ENCODE data around the gene ARL6IP4.

Gene ARL6IP4

GRCh38 chr12:122979001-122979907 is 1.2 kb upstream of the ARL6IP4 start:
- Histone ChIP-seq H3K27ac (ENCODE audit: extremely low read depth, low read depth, low read length) (peak overlapping the region; percentile 87; the same call in 1 of the 2 replicates), H3K36me3 (ENCODE audit: control insufficient read depth in 2 of 2, insufficient read depth in 1 of 2, low read length in 2 of 2) (peaks cover 0 to 48% of the 10 kb centered on the region in 2 experiments; a peak in 2 of 3 replicates), H3K9me3 (ENCODE audit: control insufficient read depth, insufficient read depth, low read depth, low read length) (no peaks in the 10 kb centered on the region), H3K4me1 (ENCODE audit: control insufficient read depth, insufficient read depth, low read length) (peaks cover 15% of the 10 kb centered on the region), H3K4me3 (ENCODE audit: low read depth, low read length) (peak overlapping the region; percentile 53)
- POLR2A ChIA-PET, result interaction anchor here (0.5 to 1.4 kb wide), 5 partner anchors 10 to 254 kb away, joined by 3 to 10 read pairs (median 5); partner anchors contain the start of genes ABCB9, MPHOSPH9 and MTRFR
- CTCF ChIA-PET, result interaction anchor here (0.7 kb wide), 1 partner anchor 263 kb away, joined by 3 read pairs; no protein-coding TSS in a partner anchor
- TF ChIP-seq PRDM10 (tag by site-specific recombination; IDR thresholded peaks at IDR 0.05) (no peak), GLIS1 (tag by site-specific recombination; IDR thresholded peaks at IDR 0.05) (no peak), ZNF621 (tag by site-specific recombination; IDR thresholded peaks at IDR 0.05) (no peak), ZNF10 (tag by site-specific recombination; IDR thresholded peaks at IDR 0.05) (no peak), ZNF600 (tag by site-specific recombination; IDR thresholded peaks at IDR 0.05) (peak; percentile 79), ZNF174 (tag by site-specific recombination; IDR thresholded peaks at IDR 0.05) (no peak)

DNA sequence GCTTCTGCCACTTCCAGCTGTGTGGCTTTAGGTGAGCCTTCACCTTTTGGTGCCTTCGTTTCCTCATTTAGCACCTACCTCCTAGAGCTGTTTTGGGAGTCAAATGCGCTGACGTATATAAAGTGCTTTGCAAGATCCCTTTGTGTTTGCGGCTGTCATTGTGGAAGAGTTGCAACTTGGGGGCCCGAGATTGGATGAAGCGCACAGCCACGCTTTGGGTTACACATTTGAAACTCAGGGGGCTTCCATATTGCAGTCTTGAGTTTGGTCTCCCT is 636 bp upstream of the ARL6IP4 start:
- no peak for TF ChIP-seq ZBTB17 (tag by site-specific recombination; IDR thresholded peaks at IDR 0.05)
- H3K4me1 ChIP-seq (ENCODE audit: control insufficient read depth, insufficient read depth, low read length), result peaks cover 15% of the 10 kb centered on the region
- peak overlapping the region; percentile 87 for H3K27ac ChIP-seq (ENCODE audit: extremely low read depth, low read depth, low read length)
- no peaks in the 10 kb centered on the region for H3K9me3 ChIP-seq (ENCODE audit: control insufficient read depth, insufficient read depth, low read depth, low read length)
- H3K36me3 ChIP-seq (ENCODE audit: control insufficient read depth in 2 of 2, insufficient read depth in 1 of 2, low read length in 2 of 2), result peaks cover 0 to 53% of the 10 kb centered on the region in 2 experiments; a peak in 2 of 3 replicates
- H3K4me3 ChIP-seq (ENCODE audit: low read depth, low read length), result peak overlapping the region; percentile 53
- POLR2A ChIA-PET, result interaction anchor here (0.5 to 1.4 kb wide), 4 partner anchors 10 to 253 kb away, joined by 3 to 10 read pairs (median 6); partner anchors contain the start of genes ABCB9 and MPHOSPH9
- CTCF ChIA-PET, result interaction anchor here (0.7 kb wide), 1 partner anchor 262 kb away, joined by 3 read pairs; no protein-coding TSS in a partner anchor

DNA sequence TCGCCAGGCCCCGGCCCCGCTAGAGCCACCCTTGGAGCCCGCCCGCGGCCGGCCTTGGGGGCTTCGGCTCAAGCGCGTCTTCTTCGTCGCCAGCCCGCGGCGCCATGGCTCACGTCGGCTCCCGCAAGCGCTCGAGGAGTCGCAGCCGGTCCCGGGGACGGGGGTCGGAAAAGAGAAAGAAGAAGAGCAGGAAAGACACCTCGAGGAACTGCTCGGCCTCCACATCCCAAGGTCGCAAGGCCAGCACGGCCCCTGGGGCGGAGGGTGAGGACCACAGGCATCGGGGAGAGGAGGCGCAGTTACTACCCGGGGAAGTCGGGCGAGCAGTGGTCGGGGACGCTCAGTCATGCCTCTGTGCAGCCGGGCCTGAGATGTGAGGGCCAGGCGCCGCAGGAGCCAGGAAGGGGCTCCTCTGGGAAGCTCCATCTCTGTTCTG is 573 bp downstream of the ARL6IP4 start:
- H3K4me3 ChIP-seq (ENCODE audit: low read depth, low read length), result peak overlapping the region; percentile 53
- peak overlapping the region; percentile 87 for H3K27ac ChIP-seq (ENCODE audit: extremely low read depth, low read depth, low read length)
- ChIA-PET POLR2A (no interaction called here), CTCF (interaction anchor here (1.0 kb wide), 1 partner anchor 94 kb away, joined by 3 read pairs; no protein-coding TSS in a partner anchor)
- peaks cover 15% of the 10 kb centered on the region for H3K4me1 ChIP-seq (ENCODE audit: control insufficient read depth, insufficient read depth, low read length)
- H3K36me3 ChIP-seq (ENCODE audit: control insufficient read depth in 2 of 2, insufficient read depth in 1 of 2, low read length in 2 of 2), result peaks cover 0 to 53% of the 10 kb centered on the region in 2 experiments; a peak in 2 of 3 replicates
- no peaks in the 10 kb centered on the region for H3K9me3 ChIP-seq (ENCODE audit: control insufficient read depth, insufficient read depth, low read depth, low read length)
- TF ChIP-seq ZFHX2 (tag by site-specific recombination; conservative IDR thresholded peaks at IDR 0.05), result no peak
- TF ChIP-seq, protein P1, sequence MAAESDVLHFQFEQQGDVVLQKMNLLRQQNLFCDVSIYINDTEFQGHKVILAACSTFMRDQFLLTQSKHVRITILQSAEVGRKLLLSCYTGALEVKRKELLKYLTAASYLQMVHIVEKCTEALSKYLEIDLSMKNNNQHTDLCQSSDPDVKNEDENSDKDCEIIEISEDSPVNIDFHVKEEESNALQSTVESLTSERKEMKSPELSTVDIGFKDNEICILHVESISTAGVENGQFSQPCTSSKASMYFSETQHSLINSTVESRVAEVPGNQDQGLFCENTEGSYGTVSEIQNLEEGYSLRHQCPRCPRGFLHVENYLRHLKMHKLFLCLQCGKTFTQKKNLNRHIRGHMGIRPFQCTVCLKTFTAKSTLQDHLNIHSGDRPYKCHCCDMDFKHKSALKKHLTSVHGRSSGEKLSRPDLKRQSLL (tag by site-specific recombination; IDR thresholded peaks at IDR 0.05), result peak; percentile 60
- TF ChIP-seq ZSCAN5A (tag by site-specific recombination; IDR thresholded peaks at IDR 0.05), result no peak
- TF ChIP-seq ZNF366 (tag by site-specific recombination; conservative IDR thresholded peaks at IDR 0.05), result no peak
- TF ChIP-seq, protein P2, sequence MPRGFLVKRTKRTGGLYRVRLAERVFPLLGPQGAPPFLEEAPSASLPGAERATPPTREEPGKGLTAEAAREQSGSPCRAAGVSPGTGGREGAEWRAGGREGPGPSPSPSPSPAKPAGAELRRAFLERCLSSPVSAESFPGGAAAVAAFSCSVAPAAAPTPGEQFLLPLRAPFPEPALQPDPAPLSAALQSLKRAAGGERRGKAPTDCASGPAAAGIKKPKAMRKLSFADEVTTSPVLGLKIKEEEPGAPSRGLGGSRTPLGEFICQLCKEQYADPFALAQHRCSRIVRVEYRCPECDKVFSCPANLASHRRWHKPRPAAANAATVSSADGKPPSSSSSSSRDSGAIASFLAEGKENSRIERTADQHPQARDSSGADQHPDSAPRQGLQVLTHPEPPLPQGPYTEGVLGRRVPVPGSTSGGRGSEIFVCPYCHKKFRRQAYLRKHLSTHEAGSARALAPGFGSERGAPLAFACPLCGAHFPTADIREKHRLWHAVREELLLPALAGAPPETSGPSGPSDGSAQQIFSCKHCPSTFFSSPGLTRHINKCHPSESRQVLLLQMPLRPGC (tag by site-specific recombination; IDR thresholded peaks at IDR 0.05), result no peak
- TF ChIP-seq ZNF324 (tag by site-specific recombination; IDR thresholded peaks at IDR 0.05), result no peak
- TF ChIP-seq ZEB2 (tag by site-specific recombination; IDR thresholded peaks at IDR 0.05), result no peak; the same call in 1 of the 2 replicates
- no peak for TF ChIP-seq ZSCAN16 (tag by site-specific recombination; IDR thresholded peaks at IDR 0.05)
- peak; percentile 93 for TF ChIP-seq ZNF335 (tag by site-specific recombination; conservative IDR thresholded peaks at IDR 0.05)
- TF ChIP-seq ZSCAN4 (tag by site-specific recombination; IDR thresholded peaks at IDR 0.05), result no peak
- no peak for TF ChIP-seq ZNF837 (tag by site-specific recombination; IDR thresholded peaks at IDR 0.05)
- TF ChIP-seq ZNF830 (tag by site-specific recombination; IDR thresholded peaks at IDR 0.05; ENCODE audit: low read depth), result no peak
- 0 out of 2 replicates have a peak, but pooled peaks have one; percentile 20 for TF ChIP-seq ZNF16 (tag by site-specific recombination; IDR thresholded peaks at IDR 0.05; ENCODE audit: low read depth)
- no peak for TF ChIP-seq ZNF776 (tag by site-specific recombination; IDR thresholded peaks at IDR 0.05; ENCODE audit: borderline replicate concordance)
